HTR-8/SVneo (cell line): ENCODE measurements around the gene GALNT13.
A peak's percentile ranks its signal among the peaks of the same experiment; 100 is the strongest.

Source experiments
- DNase-seq: peaks from one replicate; pipeline ENCODE4 v3.0.0; 2011; ENCODE audit warnings: low spot score, mixed read lengths; ENCODE audit not compliant: insufficient read length
- FAIRE-seq: peaks from 2 replicates; lab custom pipeline; 2011; peaks lifted over from hg19 to GRCh38; lab: Jason Lieb, UNC

The GALNT13 gene

DNA sequence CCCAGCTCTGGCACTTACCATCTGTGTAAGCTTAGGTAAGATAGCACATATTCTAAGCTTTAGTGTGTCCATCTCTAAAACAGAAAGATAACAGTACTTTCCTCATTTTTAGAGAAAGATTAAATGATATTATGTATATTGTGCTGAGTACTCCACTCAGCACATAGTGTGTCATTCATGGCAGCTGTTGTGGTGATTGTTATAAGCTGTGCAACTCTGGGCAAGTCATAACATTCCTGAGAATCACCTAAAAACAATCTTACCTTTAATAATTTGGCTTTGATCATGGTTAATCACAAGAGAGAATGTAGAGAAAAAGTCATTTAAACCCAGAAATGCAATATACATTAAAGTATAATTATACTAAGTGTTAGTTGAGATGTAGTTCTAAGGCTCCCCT is 391.5 kb downstream of the GALNT13 start:
- DNase-seq (no peak), FAIRE-seq (no peak)

DNA sequence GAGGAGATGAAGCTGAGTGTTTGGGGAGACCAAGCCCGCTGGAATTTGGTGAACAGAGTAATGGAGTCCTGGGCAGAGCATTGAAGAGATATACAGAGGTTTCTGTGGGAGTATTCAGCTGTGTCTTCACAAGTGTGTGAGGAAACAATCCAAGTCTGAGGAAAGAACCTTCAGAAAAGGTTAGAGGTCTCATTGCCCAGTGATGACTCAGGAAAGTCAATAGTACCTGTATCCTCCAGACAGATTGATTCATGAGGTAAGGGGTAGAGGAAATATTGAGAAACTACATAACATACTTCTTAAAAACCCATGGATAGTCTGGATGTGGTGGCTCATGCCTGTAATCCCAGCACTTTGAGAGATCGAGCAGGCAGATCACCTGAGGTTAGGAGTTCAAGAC is 392.3 kb downstream of the GALNT13 start:
- FAIRE-seq (no peak), DNase-seq (no peak)

GRCh38 chr2:154267983-154268382 is 396.3 kb downstream of the GALNT13 start:
- no peak for FAIRE-seq
- no peak for DNase-seq

GRCh38 chr2:154280543-154280942 is 408.8 kb downstream of the GALNT13 start:
- FAIRE-seq = no peak
- DNase-seq = no peak

GRCh38 chr2:154289870-154290269 is 418.1 kb downstream of the GALNT13 start:
- no peak for FAIRE-seq
- DNase-seq = no peak

DNA sequence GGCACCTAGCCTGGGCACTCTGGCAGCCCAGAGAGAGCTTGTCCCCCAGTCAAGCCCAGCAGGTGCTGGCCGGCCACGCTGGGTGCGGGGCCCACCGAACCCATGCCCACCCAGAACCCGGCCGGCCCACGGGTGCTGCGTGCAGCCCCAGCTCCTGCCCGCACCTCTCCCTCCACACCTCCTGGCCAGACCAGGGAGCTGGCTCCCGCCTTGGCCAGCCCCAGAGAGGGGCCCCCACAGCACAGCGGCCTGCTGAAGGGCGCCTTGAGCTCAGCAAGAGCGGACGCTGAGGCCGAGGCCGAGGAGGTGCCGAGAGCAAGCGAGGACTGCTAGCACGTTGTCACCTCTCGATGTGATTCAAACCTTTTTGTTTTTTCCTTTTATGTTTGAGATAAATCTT is 419.8 kb downstream of the GALNT13 start:
- no peak for FAIRE-seq
- DNase-seq = no peak

- no peak for DNase-seq
- FAIRE-seq = no peak
Measured at GRCh38 chr2:154291927-154292326, 420.2 kb downstream of the GALNT13 start.

DNA sequence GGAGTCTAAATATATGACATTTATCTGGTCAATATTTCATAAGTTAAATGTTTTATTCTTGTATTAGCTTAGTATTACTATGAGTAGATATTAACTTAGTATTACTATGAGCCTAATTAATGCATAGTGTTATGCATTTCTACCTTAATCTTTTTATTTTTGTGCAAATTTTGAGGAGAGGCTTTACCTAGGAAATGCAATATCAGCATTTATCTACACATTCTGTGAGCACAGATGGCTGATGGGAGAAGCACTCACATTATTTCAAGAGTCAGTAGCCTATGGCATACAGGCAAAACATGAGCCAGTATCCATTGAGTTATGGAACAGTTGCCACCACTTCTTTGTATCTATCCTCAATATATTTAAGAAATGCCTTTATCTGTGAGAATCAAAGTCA is 422.1 kb downstream of the GALNT13 start:
- FAIRE-seq = no peak
- no peak for DNase-seq

DNA sequence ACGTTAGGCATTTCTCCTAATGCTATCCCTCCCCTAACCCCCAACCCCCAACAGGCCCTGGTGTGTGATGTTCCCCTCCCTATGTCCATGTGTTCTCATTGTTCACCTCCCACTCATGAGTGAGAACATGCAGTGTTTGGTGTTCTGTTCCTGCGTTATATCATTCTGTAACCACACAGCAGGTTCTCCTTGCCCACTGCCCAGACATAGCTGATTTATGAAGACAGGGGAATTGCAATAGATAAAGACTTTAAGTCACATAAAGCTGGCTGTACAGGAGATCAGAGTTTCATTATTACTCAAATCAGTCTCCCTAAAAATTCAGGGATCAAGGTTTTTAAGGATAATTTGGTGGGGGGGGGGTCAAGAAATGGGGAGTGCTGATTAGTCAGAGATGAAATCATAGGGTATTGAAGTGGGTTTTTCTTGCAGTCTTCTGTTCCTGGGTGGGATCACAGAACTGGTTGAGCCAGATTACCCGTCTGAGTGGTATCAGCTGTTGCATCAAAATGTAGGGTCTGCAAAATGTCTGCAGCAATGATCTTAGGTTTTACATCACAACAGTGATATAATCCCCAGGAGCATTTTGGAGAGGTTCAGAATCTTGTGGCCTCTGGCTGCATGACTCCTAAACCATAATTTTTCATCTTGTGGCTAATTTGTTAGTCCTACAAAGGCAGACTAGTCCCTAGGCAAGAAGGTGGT is 434.7 kb downstream of the GALNT13 start:
- DNase-seq (no peak), FAIRE-seq (no peak)

GRCh38 chr2:154307007-154307406 is 435.3 kb downstream of the GALNT13 start:
- FAIRE-seq (no peak), DNase-seq (no peak)

- DNase-seq = no peak
- no peak for FAIRE-seq
Measured at GRCh38 chr2:154324601-154325000, 452.9 kb downstream of the GALNT13 start.

DNA sequence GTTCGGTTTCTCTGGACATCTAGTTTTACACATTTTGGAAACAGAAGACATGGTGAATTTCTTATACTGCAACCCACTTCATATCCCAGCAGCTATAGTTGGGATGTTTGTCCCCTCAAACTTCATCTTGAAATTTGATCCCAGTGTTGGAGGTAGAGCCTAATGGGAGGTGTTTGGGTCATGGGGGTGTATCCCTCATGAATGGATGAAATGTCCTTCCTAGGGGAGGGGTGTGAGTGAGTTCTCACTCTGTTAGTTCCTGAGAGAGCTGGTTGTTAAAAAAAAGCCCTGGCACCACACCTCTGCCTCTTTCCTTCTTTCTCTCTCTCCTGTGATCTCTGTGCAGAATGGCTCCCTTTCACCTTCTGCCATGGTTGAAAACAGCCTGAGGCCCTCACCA is 457.8 kb downstream of the GALNT13 start:
- DNase-seq = no peak
- no peak for FAIRE-seq

DNA sequence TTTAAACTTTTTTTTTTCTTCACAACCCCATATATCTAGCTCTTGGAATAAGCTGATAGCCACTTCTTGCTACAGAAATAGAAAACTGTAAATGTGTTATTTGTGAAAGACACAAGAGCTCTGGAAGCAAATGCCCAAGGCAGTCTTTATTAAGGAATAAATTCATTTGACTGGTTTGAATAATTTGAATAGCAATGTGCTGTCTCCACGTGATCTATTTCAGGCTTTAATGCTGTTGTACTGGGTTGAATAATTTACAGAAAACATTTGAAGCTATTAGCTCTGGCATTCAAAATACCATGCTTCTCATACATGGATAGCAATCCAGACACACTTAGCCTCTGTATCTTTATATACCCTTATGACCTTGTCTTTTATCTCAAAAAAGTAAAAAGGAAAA is 460.1 kb downstream of the GALNT13 start:
- FAIRE-seq (no peak), DNase-seq (no peak)

DNA sequence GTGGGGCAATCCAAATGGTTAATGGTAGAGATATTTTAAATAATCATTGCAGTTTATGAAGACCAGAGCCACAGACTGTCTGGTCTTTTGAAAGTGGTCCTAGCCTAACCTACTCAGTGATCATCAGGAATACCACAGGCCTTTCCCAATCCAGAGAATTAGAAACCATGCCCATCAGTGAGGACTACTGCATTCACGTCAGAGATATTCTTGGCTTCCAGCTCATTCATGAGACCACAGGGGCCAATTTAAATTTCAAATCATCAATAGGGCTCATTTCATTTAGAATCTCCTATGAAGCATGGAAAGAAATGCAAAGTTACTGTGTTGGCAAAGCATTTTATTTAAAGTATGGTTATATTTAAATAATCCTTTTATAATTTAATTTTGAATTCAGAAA is 464.5 kb downstream of the GALNT13 start:
- DNase-seq = no peak
- no peak for FAIRE-seq

GRCh38 chr2:154338352-154338967 is 466.7 kb downstream of the GALNT13 start:
- FAIRE-seq = no peak
- no peak for DNase-seq

DNA sequence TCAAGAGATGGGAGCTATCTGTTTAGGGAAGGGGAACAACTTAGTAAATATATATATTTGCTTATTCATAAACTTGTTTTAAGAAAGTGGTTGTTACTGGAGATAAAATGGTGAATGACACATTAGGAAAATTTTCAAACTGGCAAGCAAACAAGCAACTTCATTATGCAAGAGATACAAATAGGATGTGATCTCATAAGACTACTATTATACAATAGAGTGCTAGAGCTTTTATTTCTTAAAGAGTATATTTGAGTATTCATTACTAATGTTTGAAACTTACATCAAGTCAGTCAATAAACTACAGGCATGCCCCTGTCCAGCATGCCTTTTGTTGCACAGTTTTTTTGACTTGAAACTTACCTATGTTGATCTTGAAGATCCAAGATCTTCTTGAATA is 471.6 kb downstream of the GALNT13 start:
- FAIRE-seq = no peak
- no peak for DNase-seq

DNA sequence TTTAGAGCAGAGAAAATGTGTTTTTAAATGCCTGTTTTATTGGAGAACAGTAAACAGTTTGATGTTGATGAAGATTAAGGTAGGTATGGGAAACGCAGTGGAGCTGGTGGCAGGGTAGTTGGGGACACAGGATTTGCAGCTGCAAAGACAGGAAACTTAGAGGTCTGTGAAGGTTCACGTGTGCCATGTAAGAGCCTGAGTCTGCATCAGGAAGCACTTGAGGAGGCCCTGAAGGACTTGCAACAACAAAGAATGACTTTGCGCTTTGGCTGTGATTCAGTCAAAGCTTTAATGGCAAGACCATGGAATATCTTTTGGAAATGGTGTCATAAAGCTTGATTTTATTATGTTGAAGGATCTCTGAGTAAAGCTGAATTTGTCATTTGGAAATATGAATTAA is 479.2 kb downstream of the GALNT13 start:
- no peak for DNase-seq
- no peak for FAIRE-seq

DNA sequence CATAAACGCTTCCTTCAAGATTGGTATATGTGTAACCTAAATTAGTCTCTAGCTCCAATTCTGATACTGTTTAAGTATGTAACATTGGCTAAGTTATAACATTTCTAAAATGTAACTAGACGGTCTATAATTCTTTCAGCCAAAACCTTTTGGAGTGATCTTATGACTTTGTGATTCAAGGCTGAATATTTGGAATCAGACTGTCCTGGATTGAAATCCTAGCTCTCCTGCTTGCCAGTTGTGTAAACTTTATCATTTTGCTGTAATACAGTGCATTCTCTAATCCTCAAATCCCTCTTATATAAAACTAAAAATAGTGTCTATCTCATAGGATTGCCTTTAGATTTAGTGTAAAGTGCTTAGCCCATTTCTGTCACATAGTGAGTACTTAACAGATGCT is 489.6 kb downstream of the GALNT13 start:
- FAIRE-seq = no peak
- DNase-seq = no peak

- FAIRE-seq (no peak), DNase-seq (no peak)
Measured at GRCh38 chr2:154368153-154368552, 496.4 kb downstream of the GALNT13 start.

- FAIRE-seq (no peak), DNase-seq (no peak)
Measured at GRCh38 chr2:154370873-154371272, 499.2 kb downstream of the GALNT13 start.

DNA sequence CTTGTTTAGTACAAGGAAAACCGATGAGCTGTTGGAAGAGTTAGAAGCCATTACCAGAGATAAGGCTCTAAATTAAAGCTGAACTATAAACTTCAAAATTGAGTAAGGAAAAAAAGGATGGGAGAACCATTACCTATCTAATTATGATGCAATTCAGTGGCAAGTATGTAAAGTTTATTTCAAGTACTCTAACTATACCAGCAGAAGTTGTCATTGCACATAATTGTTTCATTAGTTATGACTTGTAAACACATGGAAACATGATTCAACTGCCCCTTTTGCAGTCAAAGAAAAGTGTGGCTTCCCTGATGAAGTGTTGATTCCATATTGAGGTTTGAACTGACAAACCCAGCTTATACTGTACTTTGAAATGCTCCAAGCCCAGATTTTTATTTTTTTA is 502.7 kb downstream of the GALNT13 start:
- FAIRE-seq = no peak
- no peak for DNase-seq

GRCh38 chr2:154375579-154375931 is 503.8 kb downstream of the GALNT13 start:
- DNase-seq (peak; percentile 12), FAIRE-seq (no peak)
